Occipital lobe (tissue), 1 donor: ENCODE data around the gene MET. TPM values are rescaled to one million over a fixed set of nuclear protein-coding genes. Genes with fewer than 3 reads are reported as not detected.

Experiments used
- total RNA-seq: library from RNA; depleted of rRNA; stranded (reverse); fragments of >200 nt; gene quantifications from one replicate; pipeline ENCODE4 v1.2.3, GENCODE V29; 2014

MET gene
- total RNA-seq, 1 donor from 2014 or later = 65.5 TPM

Other genes starting within 250 kb of the MET start
- 19.8 TPM for gene CAV2, start 172.5 kb upstream of the MET start, total RNA-seq
- 12.0 TPM for gene CAV1, start 147.2 kb upstream of the MET start, total RNA-seq
- gene CAPZA2, start 190.4 kb downstream of the MET start, total RNA-seq = 214 TPM